Measurements from ENCODE around the gene CALHM2.

Gene CALHM2

DNA sequence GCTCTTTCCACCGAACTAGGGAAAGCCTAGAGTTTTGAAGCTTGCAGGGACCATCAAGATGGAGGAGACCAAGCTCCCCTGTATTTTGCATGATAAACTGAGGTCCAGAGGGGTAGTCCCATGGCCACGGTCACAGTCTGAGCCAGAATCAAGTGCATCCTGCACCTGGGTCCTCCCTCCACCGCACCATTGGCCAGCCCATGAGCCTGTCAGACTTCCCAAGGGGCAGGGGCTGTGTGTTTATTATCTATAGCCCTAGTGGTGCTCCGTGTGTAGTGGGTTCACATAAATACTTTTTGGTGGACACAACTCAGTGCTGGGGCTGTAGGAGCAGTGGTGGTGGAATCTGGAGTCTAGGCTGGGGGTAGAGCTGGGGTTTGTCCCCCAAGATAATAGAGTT is 23.3 kb upstream of the CALHM2 start:
- DNase-seq = no peak

DNA sequence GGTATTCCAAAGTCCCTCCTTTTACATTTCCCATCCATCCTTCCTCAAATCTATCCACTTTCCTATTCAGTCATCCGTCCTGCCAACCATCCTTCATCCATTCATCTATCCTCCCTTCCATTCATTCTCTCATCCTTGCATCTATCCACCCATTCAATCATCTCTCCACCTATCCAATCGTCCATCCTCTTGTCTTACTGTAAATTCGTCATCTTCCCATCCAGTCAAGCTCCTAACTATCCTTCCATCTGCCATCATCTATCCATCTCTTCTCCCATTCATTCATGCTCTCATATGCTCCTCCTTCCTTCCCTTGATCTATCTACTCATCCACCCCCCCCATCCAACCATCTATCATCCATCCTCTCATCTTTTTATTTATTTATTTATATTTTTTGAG is 21.9 kb upstream of the CALHM2 start:
- DNase-seq = no peak

- DNase-seq = no peak
These were observed 21.1 kb upstream of the CALHM2 start for GRCh38 chr10:103473261-103473671.

GRCh38 chr10:103472005-103472404 is 19.8 kb upstream of the CALHM2 start:
- DNase-seq = no peak

DNA sequence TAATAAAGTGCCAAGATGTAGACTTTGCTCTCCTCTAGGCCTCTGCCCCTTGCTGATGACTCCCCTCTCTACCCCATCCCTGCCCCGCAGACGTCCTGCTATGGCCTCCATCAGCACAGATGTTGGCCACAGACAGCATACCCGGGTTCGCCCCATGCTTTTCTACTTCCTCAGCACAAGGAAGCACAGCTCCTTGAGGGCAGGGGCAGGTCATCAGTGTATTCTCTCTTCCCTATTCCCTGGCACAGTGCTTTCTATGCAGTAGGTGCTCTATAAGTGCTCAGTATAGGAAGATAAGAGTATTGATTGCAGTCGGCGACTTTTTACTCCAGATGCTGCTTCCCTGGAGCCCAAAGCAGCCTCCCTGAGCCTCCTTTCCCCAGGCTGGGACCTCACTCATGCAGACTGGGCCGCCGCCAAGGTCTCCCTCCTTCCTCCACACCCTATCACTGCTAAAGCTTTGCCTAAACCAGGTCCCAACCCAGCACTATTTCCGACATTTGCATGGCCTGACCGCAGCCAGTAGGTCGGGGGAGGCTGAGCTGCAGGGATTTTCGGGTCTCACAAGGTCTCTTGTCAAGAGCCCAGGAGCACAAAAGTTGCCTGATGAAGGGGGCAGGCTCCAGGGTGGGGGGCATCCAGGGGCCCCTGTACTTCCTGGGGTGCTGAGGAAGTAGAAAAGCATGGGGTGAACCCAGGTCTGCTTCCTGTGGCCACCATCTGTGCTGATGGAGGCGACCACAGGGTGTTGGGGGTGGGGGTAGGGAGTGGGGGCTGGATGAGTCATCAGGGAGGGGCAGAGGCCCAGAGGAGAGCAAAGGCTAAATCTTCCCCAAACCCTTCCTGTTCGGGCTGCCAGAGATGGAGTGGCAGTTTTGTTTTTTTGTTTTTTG is 18.8 kb upstream of the CALHM2 start:
- peak; percentile 69 to 91 for DNase-seq

GRCh38 chr10:103469201-103469600 is 17.0 kb upstream of the CALHM2 start:
- DNase-seq = no peak

GRCh38 chr10:103467406-103467805 is 15.2 kb upstream of the CALHM2 start:
- DNase-seq = no peak

GRCh38 chr10:103466734-103467133 is 14.6 kb upstream of the CALHM2 start:
- no peak for DNase-seq

DNA sequence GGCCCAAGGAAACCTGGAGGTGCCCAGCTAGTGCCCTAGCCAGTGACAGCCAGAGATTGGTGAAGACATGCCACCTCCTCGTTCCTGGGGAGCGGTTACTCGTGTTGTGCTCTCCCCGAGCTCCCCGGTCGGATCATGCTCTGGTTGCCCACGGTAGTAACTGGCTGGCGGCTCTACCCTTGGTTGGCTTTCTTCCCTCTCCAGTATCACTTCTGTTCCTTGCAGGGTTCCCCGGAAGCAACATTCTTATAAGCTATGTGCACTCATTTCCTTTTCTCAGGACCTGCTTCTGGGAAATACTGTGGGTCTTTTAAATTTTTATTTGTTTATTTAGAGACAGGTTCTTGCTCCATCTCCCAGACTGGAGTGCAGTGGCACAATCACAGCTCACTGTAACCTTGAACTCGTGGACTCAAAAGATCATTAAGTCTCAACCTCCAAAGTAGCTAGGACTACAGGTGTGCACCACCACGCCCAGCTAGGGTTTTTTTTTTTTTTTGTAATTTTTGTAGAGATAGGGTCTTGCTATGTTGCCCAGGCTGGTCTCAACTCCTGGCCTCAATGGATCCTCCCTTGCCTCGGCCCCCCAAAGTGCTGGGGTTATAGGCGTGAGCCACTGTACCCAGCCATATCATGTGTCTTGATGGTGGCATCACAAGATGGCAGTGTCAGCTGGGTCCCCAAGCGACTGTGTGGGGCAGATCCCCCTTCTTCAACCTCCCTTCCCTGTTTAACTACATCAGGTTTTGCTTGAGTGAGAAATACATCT is 13.4 kb upstream of the CALHM2 start:
- DNase-seq = no peak

- no peak for DNase-seq
These were observed 11.3 kb upstream of the CALHM2 start for GRCh38 chr10:103463499-103463898.

DNA sequence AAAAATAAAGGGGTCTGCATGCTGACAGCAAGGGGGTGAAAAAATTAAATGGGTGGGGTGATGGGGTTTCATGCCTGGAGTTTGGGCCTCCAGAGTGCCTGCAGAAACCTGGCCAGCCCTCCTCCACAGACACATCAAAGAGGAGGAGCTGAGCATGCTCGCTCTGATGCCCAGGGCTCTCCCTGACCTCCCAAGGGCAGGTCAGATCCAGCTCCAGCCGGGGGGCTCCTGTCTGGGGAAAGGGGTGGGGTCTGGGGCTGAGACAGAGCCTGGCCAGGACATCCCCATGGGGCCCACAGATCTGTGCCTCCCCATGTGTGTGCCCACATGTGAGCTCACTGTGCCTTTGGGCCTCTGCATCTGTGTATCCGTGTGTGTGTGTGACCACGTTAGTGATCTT is 7.4 kb upstream of the CALHM2 start:
- no peak for DNase-seq

GRCh38 chr10:103458720-103459119 is 6.5 kb upstream of the CALHM2 start, which contains the start of gene CALHM1:
Gene CALHM1 (minus strand): TSS chr10:103458900. CDS start chr10:103458751, 149 bp downstream.
- DNase-seq = no peak

DNA sequence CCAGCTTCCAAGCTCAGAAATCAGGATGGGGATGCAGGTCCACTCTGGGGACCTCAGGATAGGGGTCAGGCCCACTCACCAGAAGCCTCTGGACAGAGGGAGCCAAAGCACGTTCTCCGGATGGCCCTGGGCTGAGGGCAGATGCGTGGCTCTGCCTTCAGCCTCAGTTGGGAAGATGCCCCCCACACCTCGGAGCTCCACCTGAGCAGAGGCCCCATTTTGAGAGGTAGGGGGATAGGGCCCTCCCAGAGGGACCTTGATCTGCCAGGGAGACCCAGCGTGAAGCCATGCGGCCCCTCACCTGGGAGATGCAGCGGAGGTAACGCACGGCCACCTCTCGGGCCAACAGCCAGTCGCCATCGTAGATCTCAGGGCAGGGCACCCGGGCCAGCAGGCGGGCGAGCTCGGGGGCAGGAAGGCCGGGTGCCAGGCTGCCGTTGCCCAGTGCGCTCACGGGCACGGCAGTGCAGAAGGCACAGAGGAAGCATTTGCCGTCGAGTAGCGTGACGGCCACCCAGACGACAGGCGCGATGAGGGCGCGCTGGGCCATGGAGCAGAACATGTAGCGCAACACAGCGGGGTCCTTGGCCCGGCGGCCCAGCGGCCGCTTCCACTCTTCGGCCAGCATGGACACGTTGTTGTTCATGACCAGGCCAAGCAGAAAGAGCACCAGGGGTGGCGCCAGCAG is 5.9 kb upstream of the CALHM2 start:
- no peak for DNase-seq

DNA sequence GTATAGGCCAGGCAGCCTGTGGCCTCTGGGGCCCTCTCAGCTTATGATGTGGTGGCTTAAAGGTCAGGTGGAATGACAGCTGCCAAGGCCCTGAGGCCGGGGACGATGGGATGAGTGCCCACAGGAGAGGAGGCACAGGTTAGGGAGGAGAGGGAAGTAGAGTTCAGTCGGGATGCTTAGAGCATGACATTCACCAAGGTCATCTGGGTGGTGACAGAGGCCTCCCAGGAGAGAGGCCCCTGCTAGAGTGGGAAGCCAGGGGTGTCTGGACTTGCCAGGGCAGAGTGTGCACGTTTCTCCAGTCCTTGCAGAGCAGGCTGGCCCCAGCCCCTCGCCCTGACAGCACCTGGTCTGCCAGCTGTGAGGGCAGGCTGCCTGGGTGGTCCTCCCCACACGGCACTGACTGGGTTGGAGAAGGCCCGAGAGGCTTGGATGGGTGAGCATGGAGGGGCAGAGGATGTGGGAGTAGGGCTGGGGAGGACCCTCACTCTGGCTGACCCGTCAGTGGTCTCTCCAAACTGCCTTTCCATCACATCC is 5.1 kb upstream of the CALHM2 start:
- no peak for DNase-seq

- DNase-seq = no peak
These were observed 4.0 kb upstream of the CALHM2 start for GRCh38 chr10:103456074-103456660.

DNA sequence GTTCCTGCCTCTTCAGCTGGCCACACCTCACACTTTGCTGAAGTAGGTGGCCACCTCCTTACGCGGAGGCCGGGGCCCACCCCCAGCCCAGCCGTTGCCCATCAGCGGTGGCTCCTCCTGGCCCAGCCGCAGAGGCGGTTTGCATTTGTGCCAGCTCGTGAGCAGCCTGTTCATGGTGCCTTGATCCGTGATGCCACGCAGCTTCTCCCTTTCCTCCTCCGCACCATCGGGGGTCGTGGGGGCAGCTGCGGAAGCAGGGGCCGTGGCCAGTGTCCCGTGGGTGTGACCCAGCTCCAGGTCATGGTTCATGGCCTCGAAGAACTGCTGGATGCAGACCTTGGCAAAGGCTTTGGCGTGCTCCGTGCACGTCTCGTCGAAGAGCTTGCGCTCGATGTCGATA is 3.1 kb upstream of the CALHM2 start:
- no peak for DNase-seq

- DNase-seq = no peak
These were observed 1.9 kb upstream of the CALHM2 start for GRCh38 chr10:103454026-103454425.

GRCh38 chr10:103452506-103453230 is 498 bp upstream of the CALHM2 start:
- no peak for DNase-seq

- peak in 1 of 2 donors; percentile 16 for DNase-seq
These were observed 918 bp downstream of the CALHM2 start for GRCh38 chr10:103451091-103451813.

GRCh38 chr10:103450201-103450695 is 1.9 kb downstream of the CALHM2 start:
- no peak for DNase-seq

All from bone marrow (tissue), 2 donors.